ENCODE measurements around the gene RBM4. TPM values are rescaled to one million over a fixed set of nuclear protein-coding genes. Genes with fewer than 3 reads are reported as not detected.

Gene RBM4
- total and polyA plus RNA-seq, 2 of the 13 experiments (the other 11 are each of a cell fraction or from before 2014, with no cell fraction given), result 126 to 136 TPM

DNA sequence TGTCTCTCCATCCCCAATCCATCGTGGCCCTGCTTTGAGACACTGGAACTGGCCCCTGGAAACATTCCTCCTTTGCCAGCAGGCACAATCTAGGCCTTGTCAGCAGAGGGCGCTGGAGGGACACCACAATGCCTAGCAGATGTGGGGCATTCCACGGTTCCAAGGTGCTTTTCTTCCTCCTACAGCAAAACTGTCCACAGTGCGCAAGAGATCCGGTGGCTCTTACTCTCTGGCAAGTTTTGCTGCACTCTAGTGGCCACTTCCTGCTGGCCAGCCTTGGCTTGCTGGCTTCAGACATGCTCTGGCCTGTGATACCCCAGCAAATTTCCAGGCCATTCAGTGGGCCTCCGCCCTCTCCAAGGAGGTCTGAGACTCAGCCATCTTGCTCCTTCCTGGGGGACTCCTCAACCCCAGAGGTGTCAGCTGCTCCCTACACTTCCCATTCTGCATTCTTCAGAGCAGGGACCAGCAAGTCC lies 56.3 kb downstream of the RBM4 start (continued):
- TF ChIP-seq ZBTB3 (CRISPR knock-in tag; IDR thresholded peaks at IDR 0.05; ENCODE audit: borderline replicate concordance, low read depth), result no peak
- TF ChIP-seq NR2F6 (IDR thresholded peaks at IDR 0.05), result peak; percentile 68
- peak; percentile 87 for TF ChIP-seq NR2F6 (CRISPR knock-in tag; IDR thresholded peaks at IDR 0.05)
- TF ChIP-seq BORCS8-MEF2B (CRISPR knock-in tag; IDR thresholded peaks at IDR 0.05), result 0 out of 2 replicates have a peak, but pooled peaks have one; percentile 28
- peak; percentile 72 for TF ChIP-seq SAP130 (CRISPR knock-in tag; IDR thresholded peaks at IDR 0.05; ENCODE audit: low read depth)
- no peak for TF ChIP-seq ZNF776 (CRISPR knock-in tag; IDR thresholded peaks at IDR 0.05)
- no peak for TF ChIP-seq IRX3 (CRISPR knock-in tag; IDR thresholded peaks at IDR 0.05; ENCODE audit: borderline replicate concordance, low read depth)
- no peak for TF ChIP-seq ZNF775 (CRISPR knock-in tag; IDR thresholded peaks at IDR 0.05; ENCODE audit: borderline replicate concordance)
- no peak for TF ChIP-seq GFI1 (CRISPR knock-in tag; IDR thresholded peaks at IDR 0.05; ENCODE audit: borderline replicate concordance)
- no peak; the same call in 1 of the 2 replicates for TF ChIP-seq MXD4 (CRISPR knock-in tag; IDR thresholded peaks at IDR 0.05)
- TF ChIP-seq, protein P1, sequence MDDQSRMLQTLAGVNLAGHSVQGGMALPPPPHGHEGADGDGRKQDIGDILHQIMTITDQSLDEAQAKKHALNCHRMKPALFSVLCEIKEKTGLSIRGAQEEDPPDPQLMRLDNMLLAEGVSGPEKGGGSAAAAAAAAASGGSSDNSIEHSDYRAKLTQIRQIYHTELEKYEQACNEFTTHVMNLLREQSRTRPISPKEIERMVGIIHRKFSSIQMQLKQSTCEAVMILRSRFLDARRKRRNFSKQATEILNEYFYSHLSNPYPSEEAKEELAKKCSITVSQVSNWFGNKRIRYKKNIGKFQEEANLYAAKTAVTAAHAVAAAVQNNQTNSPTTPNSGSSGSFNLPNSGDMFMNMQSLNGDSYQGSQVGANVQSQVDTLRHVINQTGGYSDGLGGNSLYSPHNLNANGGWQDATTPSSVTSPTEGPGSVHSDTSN (CRISPR knock-in tag; IDR thresholded peaks at IDR 0.05; ENCODE audit: borderline replicate concordance), result no peak
- 0 out of 2 replicates have a peak, but pooled peaks have one; percentile 61 for TF ChIP-seq MEIS2 (CRISPR knock-in tag; IDR thresholded peaks at IDR 0.05)
- TF ChIP-seq, protein P2, sequence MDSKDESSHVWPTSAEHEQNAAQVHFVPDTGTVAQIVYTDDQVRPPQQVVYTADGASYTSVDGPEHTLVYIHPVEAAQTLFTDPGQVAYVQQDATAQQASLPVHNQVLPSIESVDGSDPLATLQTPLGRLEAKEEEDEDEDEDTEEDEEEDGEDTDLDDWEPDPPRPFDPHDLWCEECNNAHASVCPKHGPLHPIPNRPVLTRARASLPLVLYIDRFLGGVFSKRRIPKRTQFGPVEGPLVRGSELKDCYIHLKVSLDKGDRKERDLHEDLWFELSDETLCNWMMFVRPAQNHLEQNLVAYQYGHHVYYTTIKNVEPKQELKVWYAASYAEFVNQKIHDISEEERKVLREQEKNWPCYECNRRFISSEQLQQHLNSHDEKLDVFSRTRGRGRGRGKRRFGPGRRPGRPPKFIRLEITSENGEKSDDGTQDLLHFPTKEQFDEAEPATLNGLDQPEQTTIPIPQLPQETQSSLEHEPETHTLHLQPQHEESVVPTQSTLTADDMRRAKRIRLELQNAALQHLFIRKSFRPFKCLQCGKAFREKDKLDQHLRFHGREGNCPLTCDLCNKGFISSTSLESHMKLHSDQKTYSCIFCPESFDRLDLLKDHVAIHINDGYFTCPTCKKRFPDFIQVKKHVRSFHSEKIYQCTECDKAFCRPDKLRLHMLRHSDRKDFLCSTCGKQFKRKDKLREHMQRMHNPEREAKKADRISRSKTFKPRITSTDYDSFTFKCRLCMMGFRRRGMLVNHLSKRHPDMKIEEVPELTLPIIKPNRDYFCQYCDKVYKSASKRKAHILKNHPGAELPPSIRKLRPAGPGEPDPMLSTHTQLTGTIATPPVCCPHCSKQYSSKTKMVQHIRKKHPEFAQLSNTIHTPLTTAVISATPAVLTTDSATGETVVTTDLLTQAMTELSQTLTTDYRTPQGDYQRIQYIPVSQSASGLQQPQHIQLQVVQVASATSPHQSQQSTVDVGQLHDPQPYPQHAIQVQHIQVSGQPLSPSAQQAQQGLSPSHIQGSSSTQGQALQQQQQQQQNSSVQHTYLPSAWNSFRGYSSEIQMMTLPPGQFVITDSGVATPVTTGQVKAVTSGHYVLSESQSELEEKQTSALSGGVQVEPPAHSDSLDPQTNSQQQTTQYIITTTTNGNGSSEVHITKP (CRISPR knock-in tag; IDR thresholded peaks at IDR 0.05; ENCODE audit: low read depth), result peak; percentile 77
- TF ChIP-seq THAP11 (CRISPR knock-in tag; IDR thresholded peaks at IDR 0.05), result peak; percentile 73
- peak; percentile 19; the same call in 1 of the 2 replicates for TF ChIP-seq RARA (CRISPR knock-in tag; IDR thresholded peaks at IDR 0.05)
- TF ChIP-seq, protein P3, sequence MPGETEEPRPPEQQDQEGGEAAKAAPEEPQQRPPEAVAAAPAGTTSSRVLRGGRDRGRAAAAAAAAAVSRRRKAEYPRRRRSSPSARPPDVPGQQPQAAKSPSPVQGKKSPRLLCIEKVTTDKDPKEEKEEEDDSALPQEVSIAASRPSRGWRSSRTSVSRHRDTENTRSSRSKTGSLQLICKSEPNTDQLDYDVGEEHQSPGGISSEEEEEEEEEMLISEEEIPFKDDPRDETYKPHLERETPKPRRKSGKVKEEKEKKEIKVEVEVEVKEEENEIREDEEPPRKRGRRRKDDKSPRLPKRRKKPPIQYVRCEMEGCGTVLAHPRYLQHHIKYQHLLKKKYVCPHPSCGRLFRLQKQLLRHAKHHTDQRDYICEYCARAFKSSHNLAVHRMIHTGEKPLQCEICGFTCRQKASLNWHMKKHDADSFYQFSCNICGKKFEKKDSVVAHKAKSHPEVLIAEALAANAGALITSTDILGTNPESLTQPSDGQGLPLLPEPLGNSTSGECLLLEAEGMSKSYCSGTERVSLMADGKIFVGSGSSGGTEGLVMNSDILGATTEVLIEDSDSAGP (CRISPR knock-in tag; IDR thresholded peaks at IDR 0.05; ENCODE audit: borderline replicate concordance), result peak; percentile 54
- TF ChIP-seq, protein P4, sequence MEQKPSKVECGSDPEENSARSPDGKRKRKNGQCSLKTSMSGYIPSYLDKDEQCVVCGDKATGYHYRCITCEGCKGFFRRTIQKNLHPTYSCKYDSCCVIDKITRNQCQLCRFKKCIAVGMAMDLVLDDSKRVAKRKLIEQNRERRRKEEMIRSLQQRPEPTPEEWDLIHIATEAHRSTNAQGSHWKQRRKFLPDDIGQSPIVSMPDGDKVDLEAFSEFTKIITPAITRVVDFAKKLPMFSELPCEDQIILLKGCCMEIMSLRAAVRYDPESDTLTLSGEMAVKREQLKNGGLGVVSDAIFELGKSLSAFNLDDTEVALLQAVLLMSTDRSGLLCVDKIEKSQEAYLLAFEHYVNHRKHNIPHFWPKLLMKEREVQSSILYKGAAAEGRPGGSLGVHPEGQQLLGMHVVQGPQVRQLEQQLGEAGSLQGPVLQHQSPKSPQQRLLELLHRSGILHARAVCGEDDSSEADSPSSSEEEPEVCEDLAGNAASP (CRISPR knock-in tag; IDR thresholded peaks at IDR 0.05; ENCODE audit: borderline replicate concordance), result peak; percentile 18; the same call in 1 of the 2 replicates
- TF ChIP-seq, protein P5, sequence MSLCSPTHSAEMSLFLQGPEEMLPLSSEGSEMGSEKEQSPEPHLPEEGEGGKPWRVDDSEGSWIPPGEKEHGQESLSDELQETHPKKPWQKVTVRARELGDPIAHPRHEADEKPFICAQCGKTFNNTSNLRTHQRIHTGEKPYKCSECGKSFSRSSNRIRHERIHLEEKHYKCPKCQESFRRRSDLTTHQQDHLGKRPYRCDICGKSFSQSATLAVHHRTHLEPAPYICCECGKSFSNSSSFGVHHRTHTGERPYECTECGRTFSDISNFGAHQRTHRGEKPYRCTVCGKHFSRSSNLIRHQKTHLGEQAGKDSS (CRISPR knock-in tag; IDR thresholded peaks at IDR 0.05; ENCODE audit: borderline replicate concordance, low read depth), result peak; percentile 87; the same call in 1 of the 2 replicates
- peak; percentile 59; the same call in 1 of the 2 replicates for TF ChIP-seq ZNF614 (CRISPR knock-in tag; IDR thresholded peaks at IDR 0.05; ENCODE audit: borderline replicate concordance)

Data from HepG2 (cell line).